Skeletal muscle tissue (tissue), 4 donors: ENCODE measurements around the gene SPATS2. TPM values are rescaled to one million over a fixed set of nuclear protein-coding genes. Genes with fewer than 3 reads are reported as not detected.

Experiments used
- H3K27ac ChIP-seq: one replicate; pipeline ENCODE4 v1.7.0; 2013; ENCODE audit warnings: mild to moderate bottlenecking, low read depth, low read length, inconsistent platforms
- H3K27me3 ChIP-seq, 3 donors: one replicate each; pipeline ENCODE4 v1.7.0; 2013; ENCODE audit warnings: low read length in 3 of 3; ENCODE audit not compliant: control insufficient read depth in 3 of 3, insufficient read depth in 3 of 3
- H3K36me3 ChIP-seq, 3 donors: one replicate each; pipeline ENCODE4 v1.7.0; 2013; ENCODE audit warnings: low read length in 3 of 3; ENCODE audit not compliant: control insufficient read depth in 3 of 3, insufficient read depth in 3 of 3
- H3K4me1 ChIP-seq, 3 donors: one replicate each; pipeline ENCODE4 v1.7.0; 2013; ENCODE audit warnings: low read length in 3 of 3, mild to moderate bottlenecking in 3 of 3; ENCODE audit not compliant: control insufficient read depth in 3 of 3, insufficient read depth in 3 of 3
- H3K4me3 ChIP-seq, 3 donors: one replicate each; pipeline ENCODE4 v1.7.0; 2013; ENCODE audit warnings: low read length in 3 of 3
- H3K9ac ChIP-seq, 3 donors: one replicate each; pipeline ENCODE4 v1.7.0; 2013; ENCODE audit warnings: low read length in 3 of 3, mild to moderate bottlenecking in 3 of 3, moderate library complexity in 2 of 3, low read depth in 1 of 3
- H3K9me3 ChIP-seq, 3 donors: one replicate each; pipeline ENCODE4 v1.7.0; 2013; ENCODE audit warnings: low read length in 3 of 3; ENCODE audit not compliant: control insufficient read depth in 3 of 3
- total RNA-seq: library from RNA; depleted of rRNA; stranded (reverse); fragments of >200 nt; gene quantifications from one replicate; pipeline ENCODE4 v1.2.3, GENCODE V29; 2014
- donor health status: Osteomylitis.

SPATS2 gene
- total RNA-seq, 1 donor from 2014 or later: 19.8 TPM

- Histone ChIP-seq H3K9me3 (no peaks in the 10 kb centered on the region), H3K9ac (peak overlapping the region; percentile 33 to 56 (median 50)), H3K4me3 (peak overlapping the region; percentile 41 to 54 (median 48)), H3K36me3 (no peaks in the 10 kb centered on the region), H3K27me3 (peaks cover 58 to 76% (median 76%) of the 10 kb centered on the region in 3 donors), H3K27ac (no peak overlapping the region), H3K4me1 (peaks cover 40 to 47% (median 43%) of the 10 kb centered on the region in 3 donors)
These were observed 24.1 kb upstream of the SPATS2 start for GRCh38 chr12:49342914-49343731.

- H3K9me3 ChIP-seq: no peaks in the 10 kb centered on the region
- no peak overlapping the region for H3K27ac ChIP-seq
- H3K36me3 ChIP-seq: no peaks in the 10 kb centered on the region
- H3K27me3 ChIP-seq: peaks cover 66 to 79% (median 77%) of the 10 kb centered on the region in 3 donors
- H3K9ac ChIP-seq: no peak overlapping the region
- no peak overlapping the region for H3K4me3 ChIP-seq
- peaks cover 42 to 51% (median 44%) of the 10 kb centered on the region in 3 donors for H3K4me1 ChIP-seq
These were observed 22.7 kb upstream of the SPATS2 start for GRCh38 chr12:49344486-49345050.

- peak overlapping the region in 1 of 3 donors; percentile 57 for H3K9ac ChIP-seq
- peaks cover 67 to 77% (median 73%) of the 10 kb centered on the region in 3 donors for H3K27me3 ChIP-seq
- H3K27ac ChIP-seq: no peak overlapping the region
- H3K9me3 ChIP-seq: no peaks in the 10 kb centered on the region
- no peaks in the 10 kb centered on the region for H3K36me3 ChIP-seq
- H3K4me1 ChIP-seq: peaks cover 42 to 51% (median 44%) of the 10 kb centered on the region in 3 donors
- H3K4me3 ChIP-seq: peak overlapping the region; percentile 56 to 59 (median 58)
These were observed 22.0 kb upstream of the SPATS2 start for GRCh38 chr12:49345051-49345824.

GRCh38 chr12:49345825-49346658 lies 21.2 kb upstream of the SPATS2 start:
- H3K9me3 ChIP-seq: no peaks in the 10 kb centered on the region
- peaks cover 68 to 72% (median 72%) of the 10 kb centered on the region in 3 donors for H3K27me3 ChIP-seq
- peaks cover 42 to 51% (median 44%) of the 10 kb centered on the region in 3 donors for H3K4me1 ChIP-seq
- no peak overlapping the region for H3K27ac ChIP-seq
- H3K4me3 ChIP-seq: peak overlapping the region; percentile 56 to 59 (median 58)
- peak overlapping the region in 1 of 3 donors; percentile 57 for H3K9ac ChIP-seq
- no peaks in the 10 kb centered on the region for H3K36me3 ChIP-seq

- Histone ChIP-seq H3K4me3 (peak within 1 kb of the TSS; percentile 56 to 66 (median 63)), H3K9me3 (no peaks in the 10 kb centered on the region), H3K27ac (no peak within 1 kb of the TSS), H3K27me3 (peaks cover 68 to 77% (median 72%) of the 10 kb centered on the region in 3 donors), H3K36me3 (no peaks in the 10 kb centered on the region), H3K4me1 (peaks cover 42 to 51% (median 44%) of the 10 kb centered on the region in 3 donors), H3K9ac (peak within 1 kb of the TSS; percentile 12 to 62 (median 23))
These were observed 20.5 kb upstream of the SPATS2 start, which contains the start of gene DNAJC22 for GRCh38 chr12:49346659-49347310. TSS of gene DNAJC22 (plus strand) at chr12:49346888. CDS start at chr12:49348873, 1,985 bp downstream.

- H3K4me3 ChIP-seq: peak overlapping the region; percentile 56 to 66 (median 63)
- H3K9ac ChIP-seq: peak overlapping the region; percentile 12 to 62 (median 23)
- H3K27me3 ChIP-seq: peaks cover 65 to 71% (median 69%) of the 10 kb centered on the region in 3 donors
These were observed 19.7 kb upstream of the SPATS2 start for GRCh38 chr12:49347311-49348193.

GRCh38 chr12:49348781-49349180 lies 18.5 kb upstream of the SPATS2 start:
- Histone ChIP-seq H3K9me3 (no peaks in the 10 kb centered on the region), H3K27ac (no peak overlapping the region), H3K27me3 (peaks cover 56 to 61% (median 58%) of the 10 kb centered on the region in 3 donors), H3K4me1 (peaks cover 28 to 33% (median 28%) of the 10 kb centered on the region in 3 donors), H3K36me3 (no peaks in the 10 kb centered on the region), H3K9ac (no peak overlapping the region), H3K4me3 (no peak overlapping the region)

More at GRCh38 chr12:49347311-49348193, 19.7 kb upstream of the SPATS2 start:
- H3K9me3 ChIP-seq: no peaks in the 10 kb centered on the region
- peaks cover 38 to 46% (median 38%) of the 10 kb centered on the region in 3 donors for H3K4me1 ChIP-seq
- H3K27ac ChIP-seq: no peak overlapping the region
- H3K36me3 ChIP-seq: no peaks in the 10 kb centered on the region

GRCh38 chr12:49349266-49349665 lies 18.0 kb upstream of the SPATS2 start:
- no peaks in the 10 kb centered on the region for H3K9me3 ChIP-seq
- no peak overlapping the region for H3K27ac ChIP-seq
- peaks cover 51 to 58% (median 53%) of the 10 kb centered on the region in 3 donors for H3K27me3 ChIP-seq
- H3K36me3 ChIP-seq: no peaks in the 10 kb centered on the region
- no peak overlapping the region for H3K9ac ChIP-seq
- peaks cover 25 to 32% (median 28%) of the 10 kb centered on the region in 3 donors for H3K4me1 ChIP-seq
- H3K4me3 ChIP-seq: no peak overlapping the region
